HCT116 (cell line): ENCODE results near the gene PHLDB3.

Experiments
- CTCF ChIP-seq, 3 experiments: fragments of 200-600 bp in 1 of 3; sonication (generic) in 1 of 3; IDR thresholded peaks in 2 of 3; conservative IDR thresholded peaks in 1 of 3; 2 replicates each; pipeline ENCODE4 v1.5.1; 2012 to 2017; ENCODE audit warnings: low read depth in 2 of 3, low read length in 2 of 3, antibody characterized with exemption in 1 of 3, borderline replicate concordance in 1 of 3, control low read depth in 1 of 3, mild to moderate bottlenecking in 1 of 3, mixed read lengths in 1 of 3, mixed run types in 1 of 3, moderate library complexity in 1 of 3; ENCODE audit not compliant: insufficient read depth in 1 of 3
- EGR1 ChIP-seq: IDR thresholded peaks from 2 replicates; pipeline ENCODE4 v1.6.1; 2012; ENCODE audit warnings: low read depth
- ELF1 ChIP-seq: IDR thresholded peaks from 2 replicates; pipeline ENCODE4 v1.6.1; 2012; ENCODE audit warnings: low read depth, borderline replicate concordance
- EZH2 ChIP-seq: fragments of 200-600 bp; sonication (generic); IDR thresholded peaks from 2 replicates; pipeline ENCODE4 v1.6.1; 2017; ENCODE audit warnings: antibody characterized with exemption, mixed run types
- EZH2phosphoT487 ChIP-seq: fragments of 200-600 bp; IDR thresholded peaks from 2 replicates; pipeline ENCODE4 v1.6.1; 2018; ENCODE audit warnings: antibody characterized with exemption, borderline replicate concordance
- MAX ChIP-seq: IDR thresholded peaks from 2 replicates; pipeline ENCODE4 v1.6.1; 2012
- POLR2A ChIP-seq: IDR thresholded peaks from 2 replicates; pipeline ENCODE4 v1.7.0; 2011; ENCODE audit warnings: borderline replicate concordance; ENCODE audit not compliant: insufficient read depth, insufficient read length; ENCODE audit errors: extremely low read depth
- POLR2AphosphoS5 ChIP-seq: IDR thresholded peaks from 2 replicates; pipeline ENCODE4 v1.6.1; 2011; ENCODE audit warnings: mild to moderate bottlenecking, low read depth, low read length, moderate library complexity
- SP1 ChIP-seq: IDR thresholded peaks from 2 replicates; pipeline ENCODE4 v1.6.1; 2012; ENCODE audit warnings: low read depth
- SRF ChIP-seq: IDR thresholded peaks from 2 replicates; pipeline ENCODE4 v1.6.1; 2012; ENCODE audit warnings: low read depth
- TCF7L2 ChIP-seq: IDR thresholded peaks from 2 replicates; pipeline ENCODE4 v1.7.0; 2011; ENCODE audit warnings: borderline replicate concordance, inconsistent platforms; ENCODE audit not compliant: insufficient read depth, insufficient read length; ENCODE audit errors: extremely low read depth
- YY1 ChIP-seq: IDR thresholded peaks from 2 replicates; pipeline ENCODE4 v1.6.1; 2011; ENCODE audit warnings: low read length, low read depth, moderate library complexity, mild to moderate bottlenecking; ENCODE audit not compliant: insufficient replicate concordance; ENCODE audit errors: extremely low read depth
- ZBTB33 ChIP-seq: IDR thresholded peaks from 2 replicates; pipeline ENCODE4 v1.6.1; 2011; ENCODE audit warnings: mild to moderate bottlenecking, low read length, moderate library complexity; ENCODE audit not compliant: insufficient replicate concordance; ENCODE audit errors: extremely low read depth
- ZNF274 ChIP-seq: fragments of 200-500 bp; sonication (Bioruptor generic); IDR thresholded peaks from 2 replicates; pipeline ENCODE4 v1.6.1; 2014; ENCODE audit warnings: mild to moderate bottlenecking, low read depth, low read length, inconsistent platforms

- no peak for TF ChIP-seq CTCF (IDR thresholded peaks at IDR 0.05 in 2 of 3, conservative IDR thresholded peaks at IDR 0.05 in 1 of 3; ENCODE audit: borderline replicate concordance in 1 of 3, insufficient read depth in 1 of 3, low read depth in 2 of 3, low read length in 2 of 3)
- TF ChIP-seq ZNF274 = no peak
- no peak for TF ChIP-seq ELF1
- no peak for TF ChIP-seq EZH2
- TF ChIP-seq TCF7L2 = no peak
- TF ChIP-seq EZH2phosphoT487 = no peak
- TF ChIP-seq POLR2AphosphoS5 = no peak
- no peak for TF ChIP-seq SRF
- no peak for TF ChIP-seq EGR1
- no peak for TF ChIP-seq YY1
- no peak for TF ChIP-seq SP1
- no peak for TF ChIP-seq POLR2A
- no peak for TF ChIP-seq MAX
- TF ChIP-seq ZBTB33 = no peak
Observed at GRCh38 chr19:43522929-43523328, 18.4 kb upstream of the PHLDB3 start.
